Sigmoid colon (tissue), 7 donors: ENCODE data around the gene GYS2. TPM values are rescaled to one million over a fixed set of nuclear protein-coding genes. Genes with fewer than 3 reads are reported as not detected.

Source experiments
- DNase-seq: peaks from one replicate; pipeline ENCODE4 v3.0.0-alpha.2; 2019
- H3K27ac ChIP-seq, 4 donors: fragments of 200-600 bp; sonication (generic); one replicate each; pipeline ENCODE4 v1.5.1; 2016 to 2019; ENCODE audit warnings: mild to moderate bottlenecking in 1 of 4
- H3K27me3 ChIP-seq, 3 donors: fragments of 200-600 bp; sonication (generic); one replicate each; pipeline ENCODE4 v1.5.1; 2019; ENCODE audit warnings: mild to moderate bottlenecking in 1 of 3
- H3K36me3 ChIP-seq, 4 donors: fragments of 200-600 bp; sonication (generic); one replicate each; pipeline ENCODE4 v1.5.1; 2016 to 2019
- H3K4me1 ChIP-seq, 4 donors: fragments of 200-600 bp; sonication (generic); one replicate each; pipeline ENCODE4 v1.5.1; 2017 to 2019
- H3K4me3 ChIP-seq, 4 donors: fragments of 200-600 bp; sonication (generic); one replicate each; pipeline ENCODE4 v1.5.1; 2017 to 2019; ENCODE audit warnings: mild to moderate bottlenecking in 2 of 4, moderate library complexity in 1 of 4
- H3K9me3 ChIP-seq, 4 donors: fragments of 200-600 bp in 3 of 4; sonication (generic) in 3 of 4; one replicate each; pipeline versions ENCODE4 v1.5.1 to v1.6.1; 2013 to 2019
- EP300 ChIP-seq, 4 donors: sonication (generic); formaldehyde crosslinking; IDR thresholded peaks; one replicate each; pipeline ENCODE4 v1.6.1; 2017; ENCODE audit warnings: antibody characterized with exemption in 4 of 4
- POLR2A ChIP-seq, 2 donors: fragments of 450-650 bp; IDR thresholded peaks; one replicate each; pipeline ENCODE4 v1.6.1; 2016; ENCODE audit warnings: antibody characterized with exemption in 2 of 2, mild to moderate bottlenecking in 2 of 2, moderate library complexity in 2 of 2
- POLR2AphosphoS5 ChIP-seq, 4 donors: sonication (generic); formaldehyde crosslinking; IDR thresholded peaks; one replicate each; pipeline ENCODE4 v1.6.1; 2017; ENCODE audit warnings: antibody characterized with exemption in 4 of 4
- WGBS, 2 donors: extraction: QIAGEN DNeasy Blood & Tissue Kit; methylation state at CpG; one replicate each; pipeline ENCODE4 v1.1.7; 2013; 5-methylcytosine and 5-hydroxymethylcytosine counted together
- intact Hi-C: fragments of 100-400 bp; cut with DNase I; formaldehyde crosslinking; loops from one replicate; pipeline ENCODE4 v1.15.1; 2023
- polyA plus RNA-seq, 3 donors: library from polyadenylated mRNA; stranded (reverse); fragments of 200-250 nt; gene quantifications; one replicate each; pipeline ENCODE4 v1.2.3, GENCODE V29; 2013
- total RNA-seq, 4 donors: library from RNA; depleted of rRNA; stranded (reverse); fragments of >200 nt; gene quantifications; one replicate each; pipeline ENCODE4 v1.1.0, GENCODE V29; 2016
- TF ChIP-seq, protein P1 (sequence below), 4 experiments: fragments of 450-650 bp in 3 of 4; fragments of 200-600 bp in 1 of 4; IDR thresholded peaks; one replicate each; pipeline ENCODE4 v1.5.1; 2016 to 2019; ENCODE audit warnings: antibody characterized with exemption in 4 of 4, mild to moderate bottlenecking in 3 of 4, moderate library complexity in 2 of 4
- donor health status: healthy with polysubstance abuse.
- donor health status: Bipolar disorder and iron deficiency.
- donor health status: healthy.

Gene GYS2
- total RNA-seq (under 1 TPM in 1 of 4 donors, not detected in 3; 0.27 TPM), polyA plus RNA-seq (not detected)

DNA sequence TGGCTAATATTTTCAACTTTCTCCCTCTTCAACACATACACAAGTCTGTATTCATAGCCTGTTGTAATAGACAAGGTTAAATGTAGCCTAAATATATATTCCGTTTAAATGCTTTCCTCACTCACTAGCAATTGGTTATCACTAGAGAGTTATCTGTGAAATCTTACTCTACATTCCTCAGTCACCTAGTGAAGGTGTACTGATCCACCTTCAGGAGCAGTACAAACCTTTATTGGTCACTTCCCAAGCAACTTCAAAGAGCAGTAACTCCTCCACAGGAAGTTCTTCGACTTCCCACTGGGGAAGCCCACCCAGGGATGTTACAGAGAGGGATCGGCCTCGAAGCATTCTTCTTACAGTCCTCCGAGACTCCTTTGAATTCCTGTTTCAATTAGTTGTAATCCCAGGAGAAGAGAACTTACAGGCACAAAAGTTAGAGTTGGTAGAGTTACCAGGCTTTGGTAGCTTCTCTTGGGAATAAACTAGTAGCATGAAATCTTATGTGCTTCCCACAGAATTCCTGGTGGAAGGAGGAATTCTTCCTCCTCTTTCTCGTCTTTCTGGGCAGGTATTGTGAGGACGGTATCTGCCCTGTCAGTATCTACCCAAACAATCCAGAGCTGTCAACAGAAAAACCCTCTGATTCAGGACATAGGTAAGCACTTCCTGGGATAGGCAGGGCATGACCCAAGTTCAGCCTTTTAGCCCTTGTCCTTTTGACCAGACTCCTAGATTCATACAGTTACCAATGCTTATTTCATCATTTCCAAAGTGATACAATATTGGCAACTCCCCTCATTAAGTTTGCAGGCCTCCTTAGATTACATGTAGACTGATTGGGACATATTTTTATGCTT lies at the start of gene GYS2:
TSS of gene GYS2 (minus strand) at position 603 of the 857 bp plus-strand sequence. CDS start at position 348, 255 bp downstream.
- H3K4me1 ChIP-seq = no peaks in the 10 kb centered on the region
- H3K27ac ChIP-seq = no peak within 1 kb of the TSS
- no peaks in the 10 kb centered on the region for H3K27me3 ChIP-seq
- H3K4me3 ChIP-seq = no peak within 1 kb of the TSS
- 78 to 85% methylated on average over 7 of the region's 7 CpGs for WGBS, 2 donors
- H3K36me3 ChIP-seq = no peaks in the 10 kb centered on the region
- no peaks in the 10 kb centered on the region for H3K9me3 ChIP-seq
- no peak for DNase-seq
- intact Hi-C loops = no loop called here
- TF ChIP-seq POLR2A (IDR thresholded peaks at IDR 0.05) (no peak), POLR2AphosphoS5 (IDR thresholded peaks at IDR 0.05) (no peak), EP300 (IDR thresholded peaks at IDR 0.05) (no peak)
- TF ChIP-seq, protein P1, sequence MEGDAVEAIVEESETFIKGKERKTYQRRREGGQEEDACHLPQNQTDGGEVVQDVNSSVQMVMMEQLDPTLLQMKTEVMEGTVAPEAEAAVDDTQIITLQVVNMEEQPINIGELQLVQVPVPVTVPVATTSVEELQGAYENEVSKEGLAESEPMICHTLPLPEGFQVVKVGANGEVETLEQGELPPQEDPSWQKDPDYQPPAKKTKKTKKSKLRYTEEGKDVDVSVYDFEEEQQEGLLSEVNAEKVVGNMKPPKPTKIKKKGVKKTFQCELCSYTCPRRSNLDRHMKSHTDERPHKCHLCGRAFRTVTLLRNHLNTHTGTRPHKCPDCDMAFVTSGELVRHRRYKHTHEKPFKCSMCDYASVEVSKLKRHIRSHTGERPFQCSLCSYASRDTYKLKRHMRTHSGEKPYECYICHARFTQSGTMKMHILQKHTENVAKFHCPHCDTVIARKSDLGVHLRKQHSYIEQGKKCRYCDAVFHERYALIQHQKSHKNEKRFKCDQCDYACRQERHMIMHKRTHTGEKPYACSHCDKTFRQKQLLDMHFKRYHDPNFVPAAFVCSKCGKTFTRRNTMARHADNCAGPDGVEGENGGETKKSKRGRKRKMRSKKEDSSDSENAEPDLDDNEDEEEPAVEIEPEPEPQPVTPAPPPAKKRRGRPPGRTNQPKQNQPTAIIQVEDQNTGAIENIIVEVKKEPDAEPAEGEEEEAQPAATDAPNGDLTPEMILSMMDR (IDR thresholded peaks at IDR 0.05) = no peak

DNA sequence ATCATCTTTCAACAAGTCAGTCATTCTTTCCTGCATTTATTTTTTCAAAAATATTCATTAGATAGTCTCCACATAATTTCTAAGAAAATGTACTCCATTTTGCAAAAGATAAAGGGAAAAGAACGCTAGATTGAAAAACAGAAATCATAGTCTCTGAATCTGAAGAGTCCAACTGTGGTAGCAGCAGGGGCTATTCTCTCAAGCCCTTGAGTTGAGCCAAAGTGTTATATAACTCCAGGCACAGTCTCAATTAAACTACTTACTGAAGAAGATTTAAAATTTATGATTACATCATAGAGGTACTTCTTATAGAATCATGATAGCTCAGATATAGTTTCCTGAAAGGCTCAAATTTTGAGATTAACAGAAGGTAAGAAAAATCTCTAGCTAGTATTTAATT lies 47.2 kb upstream of the GYS2 start:
- H3K4me1 ChIP-seq = peaks cover 0 to 60% (median 9%) of the 10 kb centered on the region in 4 donors
- 95 to 99% methylated on average over 1 of the region's 1 CpG for WGBS, 2 donors
- no peak overlapping the region for H3K4me3 ChIP-seq
- no peaks in the 10 kb centered on the region for H3K9me3 ChIP-seq
- no peaks in the 10 kb centered on the region for H3K27me3 ChIP-seq
- TF ChIP-seq EP300 (IDR thresholded peaks at IDR 0.05) (no peak), POLR2AphosphoS5 (IDR thresholded peaks at IDR 0.05) (no peak), POLR2A (IDR thresholded peaks at IDR 0.05) (no peak)
- TF ChIP-seq, protein P1 (IDR thresholded peaks at IDR 0.05) = no peak
- no peak for DNase-seq
- peaks cover 0 to 70% (median 14%) of the 10 kb centered on the region in 4 donors for H3K36me3 ChIP-seq
- H3K27ac ChIP-seq = no peak overlapping the region
- intact Hi-C loops = loop anchor here (10.0 kb wide), 1 partner anchor 217 kb away; the partner anchor contains the start of gene PYROXD1

DNA sequence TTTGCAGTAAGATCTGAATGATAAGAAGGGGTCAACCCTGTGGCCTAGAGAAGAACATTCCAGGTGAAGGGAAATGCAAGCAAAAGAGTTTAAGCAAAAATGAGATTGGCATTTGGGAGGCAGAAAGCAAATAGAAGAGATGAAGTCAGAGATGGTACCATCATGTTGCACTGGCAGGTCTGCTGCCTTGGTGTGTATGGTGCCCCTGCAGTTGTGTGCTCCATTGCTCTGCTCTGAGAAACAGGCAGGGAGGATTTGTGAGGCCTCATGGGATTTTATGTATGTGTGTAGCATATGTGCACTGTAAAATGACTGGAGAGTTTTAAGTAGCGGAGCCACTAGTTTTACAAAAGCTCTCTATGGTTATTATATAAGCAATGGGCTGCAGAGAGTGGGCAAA lies 46.4 kb upstream of the GYS2 start:
- Histone ChIP-seq H3K36me3 (peaks cover 0 to 78% (median 21%) of the 10 kb centered on the region in 4 donors), H3K27me3 (no peaks in the 10 kb centered on the region), H3K4me1 (peaks cover 0 to 53% (median 6%) of the 10 kb centered on the region in 4 donors), H3K9me3 (no peaks in the 10 kb centered on the region), H3K27ac (no peak overlapping the region), H3K4me3 (no peak overlapping the region)
- no peak for DNase-seq
- intact Hi-C loops = loop anchor here (10.0 kb wide), 1 partner anchor 216 kb away; the partner anchor contains the start of gene PYROXD1
- 96 to 97% methylated on average over 1 of the region's 1 CpG for WGBS, 2 donors
- TF ChIP-seq POLR2A (IDR thresholded peaks at IDR 0.05) = no peak
- TF ChIP-seq, protein P1 (IDR thresholded peaks at IDR 0.05) = no peak
- TF ChIP-seq EP300 (IDR thresholded peaks at IDR 0.05) = no peak
- TF ChIP-seq POLR2AphosphoS5 (IDR thresholded peaks at IDR 0.05) = no peak

GRCh38 chr12:21649034-21649433 lies 44.4 kb upstream of the GYS2 start:
- TF ChIP-seq POLR2AphosphoS5 (IDR thresholded peaks at IDR 0.05) = no peak
- no peak for TF ChIP-seq POLR2A (IDR thresholded peaks at IDR 0.05)
- TF ChIP-seq, protein P1 (IDR thresholded peaks at IDR 0.05) = no peak
- TF ChIP-seq EP300 (IDR thresholded peaks at IDR 0.05) = no peak
- no peaks in the 10 kb centered on the region for H3K27me3 ChIP-seq
- 60 to 62% methylated on average over 3 of the region's 3 CpGs for WGBS, 2 donors
- intact Hi-C loops = no loop called here
- no peak for DNase-seq
- no peak overlapping the region for H3K4me3 ChIP-seq
- H3K9me3 ChIP-seq = no peaks in the 10 kb centered on the region
- H3K4me1 ChIP-seq = peaks cover 0 to 33% (median 0%) of the 10 kb centered on the region in 4 donors
- peaks cover 0 to 89% (median 32%) of the 10 kb centered on the region in 4 donors for H3K36me3 ChIP-seq
- H3K27ac ChIP-seq = no peak overlapping the region
